ENCODE measurements around the gene KIAA0513. TPM values are rescaled to one million over a fixed set of nuclear protein-coding genes. Genes with fewer than 3 reads are reported as not detected.

Gene KIAA0513
- total and polyA plus RNA-seq, 10 of the 15 experiments (the other 5 are each of a cell fraction or from before 2014, with no cell fraction given) = 0.14 to 5.8 (median 2.0) TPM

- H3K4me3 ChIP-seq = no peak overlapping the region
- no peak overlapping the region for H2AFZ ChIP-seq (ENCODE audit: control insufficient read depth, low read depth, low read length)
- H3K27ac ChIP-seq (ENCODE audit: control insufficient read depth, insufficient read depth) = no peak overlapping the region
- BruUV-seq (replicated peaks) = no TSS peak
- H4K20me1 ChIP-seq (ENCODE audit: control insufficient read depth, insufficient read depth) = no peaks in the 10 kb centered on the region
- FAIRE-seq = no peak
- in situ Hi-C loops (cut with MboI) = no loop called here
- no peak overlapping the region for H3K4me2 ChIP-seq (ENCODE audit: control insufficient read depth, insufficient read depth)
- 30% methylated on average over 15 of the region's 15 CpGs for WGBS (ENCODE audit: insufficient coverage, insufficient replicate concordance, low lambda C conversion rate, missing lambda C conversion rate)
- no peak for ATAC-seq
- SMC1A ChIA-PET (ENCODE audit: uncharacterized antibody, unreplicated experiment) = interaction anchor here (0.6 to 1.3 kb wide), 2 partner anchors 10 to 18 kb away, joined by 3 to 4 read pairs; no protein-coding TSS in a partner anchor
- RAD21 ChIA-PET (ENCODE audit: unreplicated experiment) = interaction anchor here (1.1 kb wide), 1 partner anchor 10 kb away, joined by 5 read pairs; no protein-coding TSS in a partner anchor
- DNase-seq (ENCODE audit: low read depth, low spot score) = no peak
- H3K79me2 ChIP-seq (ENCODE audit: control insufficient read depth, insufficient read depth, low read length) = no peaks in the 10 kb centered on the region
- CTCF ChIA-PET = no interaction called here
- H3K27me3 ChIP-seq (replicated peaks in 1 of 2; ENCODE audit: control insufficient read depth in 2 of 2, insufficient read depth in 2 of 2, low read length in 1 of 2) = no peaks in the 10 kb centered on the region
- peaks cover 2% of the 10 kb centered on the region; the same call in 1 of the 2 replicates for H3K4me1 ChIP-seq (ENCODE audit: control insufficient read depth, insufficient read depth, low read length)
- TF ChIP-seq, protein P1, sequence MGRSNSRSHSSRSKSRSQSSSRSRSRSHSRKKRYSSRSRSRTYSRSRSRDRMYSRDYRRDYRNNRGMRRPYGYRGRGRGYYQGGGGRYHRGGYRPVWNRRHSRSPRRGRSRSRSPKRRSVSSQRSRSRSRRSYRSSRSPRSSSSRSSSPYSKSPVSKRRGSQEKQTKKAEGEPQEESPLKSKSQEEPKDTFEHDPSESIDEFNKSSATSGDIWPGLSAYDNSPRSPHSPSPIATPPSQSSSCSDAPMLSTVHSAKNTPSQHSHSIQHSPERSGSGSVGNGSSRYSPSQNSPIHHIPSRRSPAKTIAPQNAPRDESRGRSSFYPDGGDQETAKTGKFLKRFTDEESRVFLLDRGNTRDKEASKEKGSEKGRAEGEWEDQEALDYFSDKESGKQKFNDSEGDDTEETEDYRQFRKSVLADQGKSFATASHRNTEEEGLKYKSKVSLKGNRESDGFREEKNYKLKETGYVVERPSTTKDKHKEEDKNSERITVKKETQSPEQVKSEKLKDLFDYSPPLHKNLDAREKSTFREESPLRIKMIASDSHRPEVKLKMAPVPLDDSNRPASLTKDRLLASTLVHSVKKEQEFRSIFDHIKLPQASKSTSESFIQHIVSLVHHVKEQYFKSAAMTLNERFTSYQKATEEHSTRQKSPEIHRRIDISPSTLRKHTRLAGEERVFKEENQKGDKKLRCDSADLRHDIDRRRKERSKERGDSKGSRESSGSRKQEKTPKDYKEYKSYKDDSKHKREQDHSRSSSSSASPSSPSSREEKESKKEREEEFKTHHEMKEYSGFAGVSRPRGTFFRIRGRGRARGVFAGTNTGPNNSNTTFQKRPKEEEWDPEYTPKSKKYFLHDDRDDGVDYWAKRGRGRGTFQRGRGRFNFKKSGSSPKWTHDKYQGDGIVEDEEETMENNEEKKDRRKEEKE (IDR thresholded peaks at IDR 0.05) = no peak
- TF ChIP-seq USF1 (IDR thresholded peaks at IDR 0.05; ENCODE audit: borderline replicate concordance, extremely low read length, insufficient read depth, low read depth, low read length) (no peak), ATF7 (IDR thresholded peaks at IDR 0.05; ENCODE audit: low read depth) (no peak), MYC (IDR thresholded peaks at IDR 0.05; ENCODE audit: insufficient read depth, insufficient read length, insufficient replicate concordance, low read length, severe bottlenecking) (no peak), ZNF207 (IDR thresholded peaks at IDR 0.05; ENCODE audit: borderline replicate concordance) (no peak), GATAD2B (conservative IDR thresholded peaks at IDR 0.05; ENCODE audit: low read depth) (no peak), ZNF217 (IDR thresholded peaks at IDR 0.05) (no peak), EED (IDR thresholded peaks at IDR 0.05; ENCODE audit: low read depth) (no peak), MEF2B (IDR thresholded peaks at IDR 0.05; ENCODE audit: partially characterized antibody, poor library complexity, severe bottlenecking) (no peak), RBBP5 (conservative IDR thresholded peaks at IDR 0.05) (no peak), CHD4 (IDR thresholded peaks at IDR 0.05) (no peak), CREB1 (IDR thresholded peaks at IDR 0.05; ENCODE audit: low read depth) (no peak), TBL1XR1 (IDR thresholded peaks at IDR 0.05; ENCODE audit: low read depth, low read length) (no peak)
- TF ChIP-seq, protein P2, sequence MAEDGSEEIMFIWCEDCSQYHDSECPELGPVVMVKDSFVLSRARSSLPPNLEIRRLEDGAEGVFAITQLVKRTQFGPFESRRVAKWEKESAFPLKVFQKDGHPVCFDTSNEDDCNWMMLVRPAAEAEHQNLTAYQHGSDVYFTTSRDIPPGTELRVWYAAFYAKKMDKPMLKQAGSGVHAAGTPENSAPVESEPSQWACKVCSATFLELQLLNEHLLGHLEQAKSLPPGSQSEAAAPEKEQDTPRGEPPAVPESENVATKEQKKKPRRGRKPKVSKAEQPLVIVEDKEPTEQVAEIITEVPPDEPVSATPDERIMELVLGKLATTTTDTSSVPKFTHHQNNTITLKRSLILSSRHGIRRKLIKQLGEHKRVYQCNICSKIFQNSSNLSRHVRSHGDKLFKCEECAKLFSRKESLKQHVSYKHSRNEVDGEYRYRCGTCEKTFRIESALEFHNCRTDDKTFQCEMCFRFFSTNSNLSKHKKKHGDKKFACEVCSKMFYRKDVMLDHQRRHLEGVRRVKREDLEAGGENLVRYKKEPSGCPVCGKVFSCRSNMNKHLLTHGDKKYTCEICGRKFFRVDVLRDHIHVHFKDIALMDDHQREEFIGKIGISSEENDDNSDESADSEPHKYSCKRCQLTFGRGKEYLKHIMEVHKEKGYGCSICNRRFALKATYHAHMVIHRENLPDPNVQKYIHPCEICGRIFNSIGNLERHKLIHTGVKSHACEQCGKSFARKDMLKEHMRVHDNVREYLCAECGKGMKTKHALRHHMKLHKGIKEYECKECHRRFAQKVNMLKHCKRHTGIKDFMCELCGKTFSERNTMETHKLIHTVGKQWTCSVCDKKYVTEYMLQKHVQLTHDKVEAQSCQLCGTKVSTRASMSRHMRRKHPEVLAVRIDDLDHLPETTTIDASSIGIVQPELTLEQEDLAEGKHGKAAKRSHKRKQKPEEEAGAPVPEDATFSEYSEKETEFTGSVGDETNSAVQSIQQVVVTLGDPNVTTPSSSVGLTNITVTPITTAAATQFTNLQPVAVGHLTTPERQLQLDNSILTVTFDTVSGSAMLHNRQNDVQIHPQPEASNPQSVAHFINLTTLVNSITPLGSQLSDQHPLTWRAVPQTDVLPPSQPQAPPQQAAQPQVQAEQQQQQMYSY (CRISPR knock-in tag; IDR thresholded peaks at IDR 0.05) = no peak
- POLR2A ChIA-PET = interaction anchor here (0.7 kb wide), 1 partner anchor 92 kb away, joined by 7 read pairs; no protein-coding TSS in a partner anchor
- H3K9ac ChIP-seq (ENCODE audit: control insufficient read depth, insufficient read depth, low read length) = no peak overlapping the region
- intact Hi-C loops (cut with micrococcal nuclease; ENCODE audit: unreplicated experiment) = no loop called here
- no peaks in the 10 kb centered on the region for H3K9me3 ChIP-seq (replicated peaks; ENCODE audit: control insufficient read depth, insufficient read depth, low read length)
- no peaks in the 10 kb centered on the region for H3K36me3 ChIP-seq (ENCODE audit: control insufficient read depth in 2 of 2, insufficient read depth in 2 of 2, low read length in 1 of 2)
These were observed 102.5 kb downstream of the KIAA0513 start for GRCh38 chr16:85129876-85130704.

Data from GM12878 (cell line).